Right atrium auricular region (tissue), 2 donors: Measurements from ENCODE around the gene QRICH2. TPM values are rescaled to one million over a fixed set of nuclear protein-coding genes. Genes with fewer than 3 reads are reported as not detected.

Experiments used
- DNase-seq: peaks from one replicate; pipeline ENCODE4 v3.0.0-alpha.2; 2019; ENCODE audit warnings: low spot score
- H3K27ac ChIP-seq, 2 donors: fragments of 200-600 bp; sonication (generic); 1 replicate in 1 of 2; 2 replicates in 1 of 2; pipeline ENCODE4 v1.5.1; 2016 to 2019
- H3K27me3 ChIP-seq, 2 donors: fragments of 200-600 bp; sonication (generic); one replicate each; pipeline versions ENCODE4 v1.5.1 to v1.6.0; 2017 to 2019
- H3K36me3 ChIP-seq: fragments of 200-600 bp; sonication (generic); one replicate; pipeline ENCODE4 v1.5.1; 2016
- H3K4me1 ChIP-seq, 2 donors: fragments of 200-600 bp; sonication (generic); one replicate each; pipeline versions ENCODE4 v1.5.1 to v1.6.0; 2017 to 2019
- H3K4me3 ChIP-seq, 2 donors: fragments of 200-600 bp; sonication (generic); 1 replicate in 1 of 2; 2 replicates in 1 of 2; pipeline ENCODE4 v1.5.1; 2017 to 2019; ENCODE audit warnings: mild to moderate bottlenecking in 1 of 2, moderate library complexity in 1 of 2
- H3K9me3 ChIP-seq, 2 donors: fragments of 200-600 bp; sonication (generic); one replicate each; pipeline ENCODE4 v1.5.1; 2019
- CTCF ChIP-seq, 2 donors: fragments of 200-600 bp; sonication (generic); IDR thresholded peaks; one replicate each; pipeline ENCODE4 v1.5.1; 2019; ENCODE audit warnings: antibody characterized with exemption in 2 of 2
- total RNA-seq, 2 donors: library from RNA; depleted of rRNA; stranded (reverse); fragments of >200 nt; gene quantifications; one replicate each; pipeline ENCODE4 v1.1.0, GENCODE V29; 2016

QRICH2 gene
- total RNA-seq, 2 donors from 2014 or later = 1.1 to 1.2 TPM

- Histone ChIP-seq H3K27me3 (no peaks in the 10 kb centered on the region), H3K27ac (peak within 1 kb of the TSS; percentile 72 to 73), H3K4me3 (peak within 1 kb of the TSS; percentile 55 to 64), H3K36me3 (no peaks in the 10 kb centered on the region), H3K4me1 (peaks cover 0 to 18% of the 10 kb centered on the region in 2 donors), H3K9me3 (no peaks in the 10 kb centered on the region)
- no peak for DNase-seq
- TF ChIP-seq CTCF (IDR thresholded peaks at IDR 0.05) = no peak
Observed at GRCh38 chr17:76240461-76241203, 67.4 kb downstream of the QRICH2 start, which contains the start of gene RNF157. RNF157 (minus strand) TSS chr17:76240493; CDS start chr17:76240240, 253 bp downstream.

GRCh38 chr17:76239538-76240274, 68.4 kb downstream of the QRICH2 start:
- H3K27me3 ChIP-seq = no peaks in the 10 kb centered on the region

GRCh38 chr17:76238847-76239537, 69.1 kb downstream of the QRICH2 start:
- Histone ChIP-seq H3K9me3 (no peaks in the 10 kb centered on the region), H3K4me3 (peak overlapping the region in 1 of 2 donors; percentile 64), H3K27me3 (no peaks in the 10 kb centered on the region), H3K4me1 (peaks cover 0 to 18% of the 10 kb centered on the region in 2 donors), H3K36me3 (no peaks in the 10 kb centered on the region), H3K27ac (peak overlapping the region; percentile 72 to 73)
- no peak for TF ChIP-seq CTCF (IDR thresholded peaks at IDR 0.05)
- no peak for DNase-seq

More at GRCh38 chr17:76239538-76240274, 68.4 kb downstream of the QRICH2 start:
- no peak for TF ChIP-seq CTCF (IDR thresholded peaks at IDR 0.05)
- H3K9me3 ChIP-seq = no peaks in the 10 kb centered on the region
- DNase-seq = no peak
- no peaks in the 10 kb centered on the region for H3K36me3 ChIP-seq
- H3K27ac ChIP-seq = peak overlapping the region; percentile 72 to 73
- H3K4me3 ChIP-seq = peak overlapping the region; percentile 47 to 64
- peaks cover 0 to 18% of the 10 kb centered on the region in 2 donors for H3K4me1 ChIP-seq

GRCh38 chr17:76237859-76238313, 70.2 kb downstream of the QRICH2 start:
- DNase-seq = no peak
- Histone ChIP-seq H3K27ac (no peak overlapping the region), H3K9me3 (no peaks in the 10 kb centered on the region), H3K4me3 (no peak overlapping the region), H3K4me1 (peaks cover 0 to 18% of the 10 kb centered on the region in 2 donors), H3K36me3 (no peaks in the 10 kb centered on the region), H3K27me3 (no peaks in the 10 kb centered on the region)
- no peak for TF ChIP-seq CTCF (IDR thresholded peaks at IDR 0.05)

- Histone ChIP-seq H3K9me3 (no peaks in the 10 kb centered on the region), H3K4me3 (no peak overlapping the region), H3K4me1 (peaks cover 0 to 17% of the 10 kb centered on the region in 2 donors), H3K36me3 (no peaks in the 10 kb centered on the region), H3K27me3 (no peaks in the 10 kb centered on the region), H3K27ac (no peak overlapping the region)
- TF ChIP-seq CTCF (IDR thresholded peaks at IDR 0.05) = no peak
- no peak for DNase-seq
Observed at GRCh38 chr17:76236603-76237002, 71.5 kb downstream of the QRICH2 start.
